ENCODE measurements around the gene CDK18. TPM values are rescaled to one million over a fixed set of nuclear protein-coding genes. Genes with fewer than 3 reads are reported as not detected.

The CDK18 gene
- total RNA-seq, 1 donor from 2014 or later = 17.8 TPM

DNA sequence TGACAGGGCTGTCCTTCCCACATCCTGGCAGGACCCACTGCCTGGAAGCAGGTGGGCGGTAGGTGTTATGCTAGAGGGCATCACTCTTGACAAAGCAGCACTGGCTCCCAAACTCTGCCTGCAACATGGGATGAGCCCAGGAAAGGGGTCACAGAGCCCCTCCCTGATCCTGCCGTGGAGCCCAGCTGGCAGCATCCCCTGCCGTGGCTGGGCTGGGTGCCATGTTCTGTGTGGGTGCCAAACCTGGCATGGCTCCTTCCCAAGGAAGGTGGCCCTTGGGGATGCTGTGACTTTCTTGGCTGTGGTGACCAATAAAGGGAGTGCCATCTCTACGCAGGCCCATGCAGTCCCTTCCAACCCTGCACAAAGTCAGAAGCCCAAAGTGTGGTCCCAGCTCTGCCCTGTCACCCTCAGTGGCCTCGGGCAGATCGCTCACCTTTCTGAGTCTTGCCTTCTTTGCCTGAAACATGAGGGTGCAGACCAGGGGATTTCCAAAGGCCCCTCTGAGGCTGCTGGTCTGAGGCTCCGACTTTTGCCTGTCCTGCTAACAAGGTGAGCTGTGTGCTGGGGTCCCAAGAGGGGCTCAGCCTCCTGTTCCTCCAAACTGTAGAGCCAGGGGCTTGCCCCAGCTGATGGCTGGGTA, 6.0 kb downstream of the CDK18 start:
- H3K4me1 ChIP-seq (ENCODE audit: insufficient read depth, low read length) = no peaks in the 10 kb centered on the region
- Mint-ChIP-seq H3K4me3 (ENCODE audit: unreplicated experiment) (no peak overlapping the region), H3K9me3 (ENCODE audit: unreplicated experiment) (no peaks in the 10 kb centered on the region), H3K27me3 (ENCODE audit: low read depth, unreplicated experiment) (peaks cover 3% of the 10 kb centered on the region), H3K4me1 (ENCODE audit: low read depth, unreplicated experiment) (peaks cover 16% of the 10 kb centered on the region), H3K36me3 (ENCODE audit: low read depth, unreplicated experiment) (no peaks in the 10 kb centered on the region), H3K27ac (ENCODE audit: unreplicated experiment) (no peak overlapping the region)
- H2AFZ ChIP-seq (ENCODE audit: low read depth, low read length) = no peak overlapping the region
- H3K27ac ChIP-seq (ENCODE audit: low read depth, low read length) = no peak overlapping the region
- peaks cover 3% of the 10 kb centered on the region for H3K27me3 ChIP-seq (ENCODE audit: insufficient read depth, low read length)
- H3K4me2 ChIP-seq (ENCODE audit: low read length) = no peak overlapping the region
- H3K9ac ChIP-seq (ENCODE audit: low read length) = no peak overlapping the region
- no peaks in the 10 kb centered on the region for H3K36me3 ChIP-seq (ENCODE audit: insufficient read depth, low read length)
- H3K9me3 ChIP-seq (ENCODE audit: insufficient read depth, low read depth, low read length) = no peaks in the 10 kb centered on the region
- FAIRE-seq (no peak), DNase-seq (ENCODE audit: low read depth) (no peak)
- TF ChIP-seq EZH2 (IDR thresholded peaks at IDR 0.05; ENCODE audit: insufficient read depth, low read length) = no peak
- TF ChIP-seq, protein P1, sequence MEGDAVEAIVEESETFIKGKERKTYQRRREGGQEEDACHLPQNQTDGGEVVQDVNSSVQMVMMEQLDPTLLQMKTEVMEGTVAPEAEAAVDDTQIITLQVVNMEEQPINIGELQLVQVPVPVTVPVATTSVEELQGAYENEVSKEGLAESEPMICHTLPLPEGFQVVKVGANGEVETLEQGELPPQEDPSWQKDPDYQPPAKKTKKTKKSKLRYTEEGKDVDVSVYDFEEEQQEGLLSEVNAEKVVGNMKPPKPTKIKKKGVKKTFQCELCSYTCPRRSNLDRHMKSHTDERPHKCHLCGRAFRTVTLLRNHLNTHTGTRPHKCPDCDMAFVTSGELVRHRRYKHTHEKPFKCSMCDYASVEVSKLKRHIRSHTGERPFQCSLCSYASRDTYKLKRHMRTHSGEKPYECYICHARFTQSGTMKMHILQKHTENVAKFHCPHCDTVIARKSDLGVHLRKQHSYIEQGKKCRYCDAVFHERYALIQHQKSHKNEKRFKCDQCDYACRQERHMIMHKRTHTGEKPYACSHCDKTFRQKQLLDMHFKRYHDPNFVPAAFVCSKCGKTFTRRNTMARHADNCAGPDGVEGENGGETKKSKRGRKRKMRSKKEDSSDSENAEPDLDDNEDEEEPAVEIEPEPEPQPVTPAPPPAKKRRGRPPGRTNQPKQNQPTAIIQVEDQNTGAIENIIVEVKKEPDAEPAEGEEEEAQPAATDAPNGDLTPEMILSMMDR (IDR thresholded peaks at IDR 0.05; ENCODE audit: insufficient read depth, low read depth, low read length) = no peak
- H3K79me2 ChIP-seq (ENCODE audit: insufficient read depth, low read length) = no peaks in the 10 kb centered on the region
- H3K4me3 ChIP-seq (ENCODE audit: insufficient read depth, low read depth, low read length) = no peak overlapping the region
- H4K20me1 ChIP-seq (ENCODE audit: insufficient read depth, low read length) = no peaks in the 10 kb centered on the region

DNA sequence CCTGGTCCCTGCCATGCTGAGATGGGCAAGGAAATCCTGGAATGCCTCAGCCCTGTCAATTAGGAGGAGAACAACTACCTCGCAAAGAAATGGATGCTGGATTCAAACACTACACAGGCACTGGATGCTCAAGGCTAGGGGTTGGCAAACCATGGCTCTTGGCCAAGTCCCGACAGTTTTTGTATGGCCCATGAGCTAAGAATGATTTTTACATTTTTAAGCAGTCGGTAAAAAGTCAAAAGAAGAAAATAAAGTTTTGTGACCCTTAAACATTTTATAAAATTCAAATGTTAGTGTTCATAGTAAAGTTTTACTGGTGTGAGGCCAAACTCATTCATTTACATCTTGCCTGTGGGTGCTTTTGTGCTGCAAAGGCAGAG, 6.5 kb downstream of the CDK18 start:
- H3K9me3 Mint-ChIP-seq (ENCODE audit: unreplicated experiment) = no peaks in the 10 kb centered on the region
- H3K36me3 Mint-ChIP-seq (ENCODE audit: low read depth, unreplicated experiment) = no peaks in the 10 kb centered on the region
- H3K27me3 ChIP-seq (ENCODE audit: insufficient read depth, low read length) = no peaks in the 10 kb centered on the region
- H3K27me3 Mint-ChIP-seq (ENCODE audit: low read depth, unreplicated experiment) = peaks cover 3% of the 10 kb centered on the region
- no peaks in the 10 kb centered on the region for H3K79me2 ChIP-seq (ENCODE audit: insufficient read depth, low read length)
- H3K4me1 Mint-ChIP-seq (ENCODE audit: low read depth, unreplicated experiment) = peaks cover 16% of the 10 kb centered on the region
- H3K4me1 ChIP-seq (ENCODE audit: insufficient read depth, low read length) = no peaks in the 10 kb centered on the region
- no peak overlapping the region for H3K27ac Mint-ChIP-seq (ENCODE audit: unreplicated experiment)
- no peak overlapping the region for H3K4me2 ChIP-seq (ENCODE audit: low read length)
- H4K20me1 ChIP-seq (ENCODE audit: insufficient read depth, low read length) = no peaks in the 10 kb centered on the region
- no peak overlapping the region for H3K27ac ChIP-seq (ENCODE audit: low read depth, low read length)
- no peak overlapping the region for H2AFZ ChIP-seq (ENCODE audit: low read depth, low read length)
- no peak overlapping the region for H3K4me3 ChIP-seq (ENCODE audit: insufficient read depth, low read depth, low read length)
- no peaks in the 10 kb centered on the region for H3K9me3 ChIP-seq (ENCODE audit: insufficient read depth, low read depth, low read length)
- DNase-seq (ENCODE audit: low read depth) (no peak), FAIRE-seq (no peak)
- no peaks in the 10 kb centered on the region for H3K36me3 ChIP-seq (ENCODE audit: insufficient read depth, low read length)
- TF ChIP-seq, protein P1 (IDR thresholded peaks at IDR 0.05; ENCODE audit: insufficient read depth, low read depth, low read length) = no peak
- no peak for TF ChIP-seq EZH2 (IDR thresholded peaks at IDR 0.05; ENCODE audit: insufficient read depth, low read length)
- no peak overlapping the region for H3K9ac ChIP-seq (ENCODE audit: low read length)
- no peak overlapping the region for H3K4me3 Mint-ChIP-seq (ENCODE audit: unreplicated experiment)

All from astrocyte (in vitro differentiated cells and primary cell).